ENCODE results near the gene NRDC.
"Not testable (repeated sequence)": the region's sequence is repeated elsewhere in the genome, so short reads cannot be mapped to it uniquely, and the experiment has no call there.

The NRDC gene

DNA sequence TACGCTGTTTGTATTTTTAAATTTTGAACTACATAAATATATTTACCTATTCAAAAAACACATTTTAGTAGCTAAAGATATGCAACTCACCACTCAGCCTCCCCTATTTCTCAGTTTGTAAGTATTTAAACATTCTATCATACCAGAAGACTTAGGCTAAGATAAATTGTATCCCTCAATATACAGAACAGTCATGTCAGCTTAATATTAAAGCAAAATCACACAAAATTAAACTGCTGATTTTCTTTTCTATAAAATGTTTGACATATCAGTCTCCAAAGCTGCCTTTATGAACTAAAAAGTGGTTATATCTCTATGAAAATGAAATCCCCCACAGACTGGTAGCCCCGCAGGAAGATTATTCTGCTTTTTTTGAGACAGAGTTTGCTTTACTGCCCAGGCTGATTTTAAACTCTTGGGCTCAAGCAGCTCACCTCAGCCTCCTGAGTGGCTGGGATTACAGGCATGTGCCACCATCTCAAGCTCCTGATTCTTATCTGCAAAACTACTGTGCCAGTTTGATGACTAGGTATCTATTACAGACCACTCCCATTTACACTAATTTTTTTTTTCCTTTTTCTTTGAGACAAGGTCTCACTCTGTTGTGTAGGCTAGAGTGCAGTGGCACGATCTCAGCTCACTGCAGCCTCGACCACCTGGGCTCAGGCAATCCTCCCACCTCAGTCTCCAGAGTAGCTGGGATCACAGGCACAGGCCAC lies 37.6 kb downstream of the NRDC start:
- TF ChIP-seq, protein P1, sequence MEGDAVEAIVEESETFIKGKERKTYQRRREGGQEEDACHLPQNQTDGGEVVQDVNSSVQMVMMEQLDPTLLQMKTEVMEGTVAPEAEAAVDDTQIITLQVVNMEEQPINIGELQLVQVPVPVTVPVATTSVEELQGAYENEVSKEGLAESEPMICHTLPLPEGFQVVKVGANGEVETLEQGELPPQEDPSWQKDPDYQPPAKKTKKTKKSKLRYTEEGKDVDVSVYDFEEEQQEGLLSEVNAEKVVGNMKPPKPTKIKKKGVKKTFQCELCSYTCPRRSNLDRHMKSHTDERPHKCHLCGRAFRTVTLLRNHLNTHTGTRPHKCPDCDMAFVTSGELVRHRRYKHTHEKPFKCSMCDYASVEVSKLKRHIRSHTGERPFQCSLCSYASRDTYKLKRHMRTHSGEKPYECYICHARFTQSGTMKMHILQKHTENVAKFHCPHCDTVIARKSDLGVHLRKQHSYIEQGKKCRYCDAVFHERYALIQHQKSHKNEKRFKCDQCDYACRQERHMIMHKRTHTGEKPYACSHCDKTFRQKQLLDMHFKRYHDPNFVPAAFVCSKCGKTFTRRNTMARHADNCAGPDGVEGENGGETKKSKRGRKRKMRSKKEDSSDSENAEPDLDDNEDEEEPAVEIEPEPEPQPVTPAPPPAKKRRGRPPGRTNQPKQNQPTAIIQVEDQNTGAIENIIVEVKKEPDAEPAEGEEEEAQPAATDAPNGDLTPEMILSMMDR (IDR thresholded peaks at IDR 0.05; ENCODE audit: insufficient read depth, missing control alignments): no peak
- DNase-seq (ENCODE audit: insufficient read length, low spot score): no peak
- no peak for FAIRE-seq

- FAIRE-seq: no peak
- TF ChIP-seq, protein P1 (IDR thresholded peaks at IDR 0.05; ENCODE audit: insufficient read depth, missing control alignments): no peak
These were observed 38.3 kb downstream of the NRDC start for GRCh38 chr1:51840182-51840581.

DNA sequence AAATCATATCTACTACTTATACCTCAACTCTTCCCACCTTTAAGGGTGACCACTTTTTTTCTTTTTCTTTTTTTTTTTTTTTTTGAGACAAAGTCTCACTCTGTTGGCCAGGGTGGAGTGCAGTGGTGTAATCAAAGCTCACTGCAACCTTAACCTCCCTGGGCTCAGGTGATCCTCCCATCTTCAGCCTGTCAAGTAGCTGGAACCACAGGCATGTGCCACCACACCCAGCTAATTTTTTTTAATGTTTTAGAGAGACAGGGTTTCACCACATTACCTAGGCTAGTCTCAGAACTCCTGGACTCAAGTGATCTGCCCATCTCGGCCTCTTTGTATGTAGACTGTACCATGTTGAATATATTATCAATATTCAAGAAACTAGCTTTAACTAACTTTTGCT lies 39.4 kb downstream of the NRDC start:
- DNase-seq (ENCODE audit: insufficient read length, low spot score): no peak
- FAIRE-seq: no peak
- TF ChIP-seq, protein P1 (IDR thresholded peaks at IDR 0.05; ENCODE audit: insufficient read depth, missing control alignments): no peak

More at GRCh38 chr1:51840182-51840581, 38.3 kb downstream of the NRDC start:
- DNase-seq (ENCODE audit: insufficient read length, low spot score): no peak

DNA sequence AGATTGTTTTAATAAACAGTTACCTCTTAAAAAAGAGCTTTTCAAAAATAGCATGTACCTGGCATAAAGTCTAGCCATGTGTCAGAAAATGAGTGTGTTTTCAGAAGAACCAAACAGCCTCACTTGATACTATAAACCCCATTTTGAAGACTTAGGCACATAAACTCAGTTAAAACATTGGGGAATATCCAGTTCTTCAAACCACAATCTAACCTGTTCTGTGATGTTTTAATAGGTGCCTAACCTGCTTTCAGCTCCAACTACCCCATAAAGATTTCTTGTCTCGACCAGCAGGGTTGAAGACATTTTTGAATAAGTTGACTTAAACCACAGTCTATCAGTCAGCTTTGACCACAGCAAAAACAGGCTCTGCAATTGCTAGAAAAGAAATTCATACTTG lies 41.3 kb downstream of the NRDC start:
- TF ChIP-seq, protein P1 (IDR thresholded peaks at IDR 0.05; ENCODE audit: insufficient read depth, missing control alignments): no peak
- DNase-seq (ENCODE audit: insufficient read length, low spot score): no peak
- no peak for FAIRE-seq

- DNase-seq (ENCODE audit: insufficient read length, low spot score) (no peak), FAIRE-seq (no peak)
- TF ChIP-seq, protein P1 (IDR thresholded peaks at IDR 0.05; ENCODE audit: insufficient read depth, missing control alignments): no peak
These were observed 44.8 kb downstream of the NRDC start for GRCh38 chr1:51833700-51834099.

DNA sequence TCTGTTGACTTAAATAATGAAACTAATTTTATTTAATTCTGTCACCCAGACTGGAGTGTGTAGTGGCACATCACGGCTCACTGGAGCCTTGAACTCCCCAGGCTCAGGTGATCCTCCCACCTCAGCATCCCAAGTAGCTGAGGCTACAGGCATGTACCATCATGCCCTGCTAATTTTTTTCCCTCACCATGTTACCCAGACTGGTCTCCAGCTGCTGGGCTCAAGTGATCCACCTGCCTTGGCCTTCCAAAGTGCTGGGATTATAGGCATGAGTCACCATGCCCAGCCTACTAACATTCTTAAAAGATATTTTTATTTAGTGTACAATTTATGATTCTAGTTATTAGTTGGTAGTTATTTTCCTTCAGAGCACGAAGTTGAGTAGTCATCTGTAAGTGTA lies 49.5 kb downstream of the NRDC start:
- DNase-seq (ENCODE audit: insufficient read length, low spot score) (no peak), FAIRE-seq (no peak)
- TF ChIP-seq, protein P1 (IDR thresholded peaks at IDR 0.05; ENCODE audit: insufficient read depth, missing control alignments): no peak

GRCh38 chr1:51819810-51820209 lies 58.7 kb downstream of the NRDC start:
- DNase-seq (ENCODE audit: insufficient read length, low spot score): no peak
- FAIRE-seq: no peak
- TF ChIP-seq, protein P1 (IDR thresholded peaks at IDR 0.05; ENCODE audit: insufficient read depth, missing control alignments): no peak

GRCh38 chr1:51819021-51819420 lies 59.5 kb downstream of the NRDC start:
- FAIRE-seq; DNase-seq (ENCODE audit: insufficient read length, low spot score): not testable (repeated sequence)

All from D721Med (cell line).